ENCODE data around the gene ITPR2. TPM values are rescaled to one million over a fixed set of nuclear protein-coding genes. Genes with fewer than 3 reads are reported as not detected.

ITPR2 gene
- polyA plus RNA-seq, 1 experiment: 3.4 TPM

DNA sequence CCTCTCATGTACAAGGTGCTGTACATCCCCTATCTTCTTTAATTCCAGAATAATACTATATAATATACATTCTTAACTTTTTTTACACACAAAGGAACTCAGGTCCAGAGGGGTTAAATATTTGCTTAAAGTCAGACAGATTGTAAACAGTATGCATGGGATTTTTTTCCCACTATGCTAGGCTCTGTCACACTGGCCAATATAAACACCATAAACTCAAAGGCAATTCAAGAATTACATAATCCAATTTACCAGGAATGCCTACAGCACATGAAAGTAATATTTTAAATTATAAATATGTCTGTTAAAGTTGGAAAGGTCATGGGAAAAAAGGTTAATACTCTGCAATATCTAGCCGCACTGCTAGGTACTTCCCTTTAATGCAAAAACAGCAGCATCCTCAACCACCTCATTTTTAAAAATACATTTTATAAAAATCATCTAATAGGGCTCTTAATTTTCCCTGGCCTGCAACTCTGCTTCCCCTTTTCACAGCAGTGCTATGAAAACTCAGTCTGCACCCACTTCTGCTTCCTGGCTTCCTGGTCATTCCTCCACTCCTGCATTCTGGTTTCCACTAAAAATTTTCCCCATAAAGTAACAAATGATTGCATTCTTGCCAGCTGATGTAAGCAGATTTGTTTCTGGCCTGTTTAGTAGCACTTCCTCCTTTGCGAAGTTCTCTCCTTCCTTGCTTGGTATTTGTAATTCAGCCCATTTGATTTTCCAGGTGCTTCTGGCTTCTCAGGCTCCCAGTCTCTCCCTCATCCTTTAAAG, 128.1 kb downstream of the ITPR2 start:
- TF ChIP-seq CTCF (IDR thresholded peaks at IDR 0.05; ENCODE audit: low read depth, low read length): no peak
- ChIA-PET CTCF (no interaction called here), POLR2A (no interaction called here)
- Histone ChIP-seq H3K9me3 (ENCODE audit: control insufficient read depth, insufficient read depth, low read length) (no peaks in the 10 kb centered on the region), H3K4me3 (ENCODE audit: low read depth, low read length) (no peak overlapping the region), H3K27ac (ENCODE audit: low read depth, low read length) (no peak overlapping the region), H3K27me3 (ENCODE audit: control insufficient read depth, insufficient read depth, low read length) (no peaks in the 10 kb centered on the region)
- no peak for DNase-seq (ENCODE audit: low read depth, low spot score)

DNA sequence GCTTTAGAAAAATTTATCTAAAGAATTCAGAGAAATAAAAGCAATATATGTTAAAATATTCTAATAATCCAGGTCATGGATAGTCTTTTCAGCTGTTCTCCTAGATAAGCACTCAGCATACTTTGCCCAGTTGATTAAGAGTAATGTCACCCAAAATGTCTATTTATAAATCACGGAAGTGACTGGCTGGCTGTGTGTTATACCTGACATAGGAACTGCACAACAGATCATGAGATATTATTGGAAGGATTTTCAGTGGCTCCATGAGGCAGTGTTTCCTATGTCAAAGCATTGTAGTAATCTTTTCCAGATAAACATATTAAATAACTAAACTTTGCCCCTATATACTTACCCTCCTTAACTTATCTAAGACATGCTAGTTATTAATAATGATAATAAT, 128.8 kb downstream of the ITPR2 start:
- DNase-seq (ENCODE audit: low read depth, low spot score): no peak
- Histone ChIP-seq H3K27me3 (ENCODE audit: control insufficient read depth, insufficient read depth, low read length) (no peaks in the 10 kb centered on the region), H3K27ac (ENCODE audit: low read depth, low read length) (no peak overlapping the region), H3K4me3 (ENCODE audit: low read depth, low read length) (no peak overlapping the region), H3K9me3 (ENCODE audit: control insufficient read depth, insufficient read depth, low read length) (no peaks in the 10 kb centered on the region)
- no peak for TF ChIP-seq CTCF (IDR thresholded peaks at IDR 0.05; ENCODE audit: low read depth, low read length)
- ChIA-PET POLR2A (no interaction called here), CTCF (interaction anchor here (0.7 to 3.7 kb wide), 3 partner anchors 12 to 583 kb away, joined by 3 to 50 read pairs (median 3); no protein-coding TSS in a partner anchor)

DNA sequence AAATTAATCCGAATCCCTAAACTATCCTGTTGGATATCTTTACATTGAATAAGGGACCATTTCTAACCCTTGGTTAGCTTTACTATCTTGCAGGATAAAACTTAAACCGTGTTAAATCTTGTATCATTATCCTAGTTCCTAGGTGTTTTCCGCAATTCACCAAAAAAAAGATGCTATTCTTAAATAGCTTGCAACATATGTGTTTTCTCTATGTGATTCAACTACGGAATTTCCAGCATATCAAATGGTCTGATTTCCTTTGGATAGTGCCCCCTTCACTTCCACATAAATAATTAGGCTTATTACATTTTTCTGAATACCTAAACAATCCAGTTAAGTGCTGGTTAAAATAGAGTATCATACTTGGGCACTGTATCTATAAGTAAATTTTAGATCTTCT, 130.3 kb downstream of the ITPR2 start:
- Histone ChIP-seq H3K4me3 (ENCODE audit: low read depth, low read length) (no peak overlapping the region), H3K27ac (ENCODE audit: low read depth, low read length) (no peak overlapping the region), H3K9me3 (ENCODE audit: control insufficient read depth, insufficient read depth, low read length) (no peaks in the 10 kb centered on the region), H3K27me3 (ENCODE audit: control insufficient read depth, insufficient read depth, low read length) (no peaks in the 10 kb centered on the region)
- TF ChIP-seq CTCF (IDR thresholded peaks at IDR 0.05; ENCODE audit: low read depth, low read length): no peak
- no peak for DNase-seq (ENCODE audit: low read depth, low spot score)
- CTCF ChIA-PET: interaction anchor here (0.5 to 3.7 kb wide), 10 partner anchors 13 to 713 kb away, joined by 3 to 50 read pairs (median 5); no protein-coding TSS in a partner anchor
- POLR2A ChIA-PET: no interaction called here

GRCh38 chr12:26701604-26702215, 131.3 kb downstream of the ITPR2 start:
- no peaks in the 10 kb centered on the region for H3K27me3 ChIP-seq (ENCODE audit: control insufficient read depth, insufficient read depth, low read length)
- no peak overlapping the region for H3K27ac ChIP-seq (ENCODE audit: low read depth, low read length)
- H3K9me3 ChIP-seq (ENCODE audit: control insufficient read depth, insufficient read depth, low read length): no peaks in the 10 kb centered on the region
- TF ChIP-seq CTCF (IDR thresholded peaks at IDR 0.05; ENCODE audit: low read depth, low read length): peak; percentile 64
- no peak overlapping the region for H3K4me3 ChIP-seq (ENCODE audit: low read depth, low read length)
- DNase-seq (ENCODE audit: low read depth, low spot score): no peak
- ChIA-PET POLR2A (interaction anchor here (0.6 to 1.0 kb wide), 2 partner anchors 72 to 587 kb away, joined by 3 read pairs; no protein-coding TSS in a partner anchor), CTCF (interaction anchor here (0.6 to 3.7 kb wide), 41 partner anchors 9 to 1461 kb away, joined by 3 to 50 read pairs (median 4); partner anchors contain the start of gene BHLHE41)

- H3K27me3 ChIP-seq (ENCODE audit: control insufficient read depth, insufficient read depth, low read length): no peaks in the 10 kb centered on the region
- no peak overlapping the region for H3K27ac ChIP-seq (ENCODE audit: low read depth, low read length)
- POLR2A ChIA-PET: no interaction called here
- no peak overlapping the region for H3K4me3 ChIP-seq (ENCODE audit: low read depth, low read length)
- CTCF ChIA-PET: interaction anchor here (0.7 to 3.7 kb wide), 11 partner anchors 11 to 604 kb away, joined by 3 to 50 read pairs (median 9); partner anchors contain the start of gene BHLHE41
- H3K9me3 ChIP-seq (ENCODE audit: control insufficient read depth, insufficient read depth, low read length): no peaks in the 10 kb centered on the region
- DNase-seq (ENCODE audit: low read depth, low spot score): no peak
- TF ChIP-seq CTCF (IDR thresholded peaks at IDR 0.05; ENCODE audit: low read depth, low read length): no peak
These were observed 132.6 kb downstream of the ITPR2 start for GRCh38 chr12:26700430-26700829.
